HEK293 (cell line): ENCODE results near the gene CD151.

Source experiments
- CTCF ChIA-PET: fragments of 350-600 bp; formaldehyde crosslinking; extraction: SDS; loops from one replicate; lab custom pipeline; 2021; ENCODE audit warnings: antibody characterized with exemption; lab: Yijun Ruan, JAX
- POLR2A ChIA-PET: fragments of 300-600 bp; formaldehyde crosslinking; extraction: SDS; loops from one replicate; lab custom pipeline; 2020; ENCODE audit warnings: antibody characterized with exemption, inconsistent platforms; lab: Yijun Ruan, JAX
- H3K27ac ChIP-seq: fragments of 200-500 bp; sonication (Bioruptor generic); 2 replicates; pipeline ENCODE4 v1.5.1; 2014; ENCODE audit warnings: low read depth, low read length, control low read depth, inconsistent platforms; ENCODE audit errors: extremely low read depth
- H3K36me3 ChIP-seq, 2 experiments: fragments of 200-500 bp in 1 of 2; sonication (Bioruptor generic) in 1 of 2; 1 replicate in 1 of 2; 2 replicates in 1 of 2; pipeline ENCODE4 v1.5.1; 2014 to 2017; ENCODE audit warnings: inconsistent platforms in 2 of 2, low read length in 2 of 2; ENCODE audit not compliant: control insufficient read depth in 2 of 2, insufficient read depth in 1 of 2
- H3K4me1 ChIP-seq: fragments of 200-500 bp; sonication (Bioruptor generic); 2 replicates; pipeline ENCODE4 v1.5.1; 2014; ENCODE audit warnings: mild to moderate bottlenecking, low read length, inconsistent platforms; ENCODE audit not compliant: control insufficient read depth, insufficient read depth
- H3K4me3 ChIP-seq: 2 replicates; pipeline ENCODE4 v1.5.1; 2011; ENCODE audit warnings: low read depth, mild to moderate bottlenecking, control low read depth, low read length, moderate library complexity
- H3K9me3 ChIP-seq: fragments of 200-500 bp; sonication (Bioruptor generic); 2 replicates; pipeline ENCODE4 v1.5.1; 2014; ENCODE audit warnings: low read depth, low read length, inconsistent platforms; ENCODE audit not compliant: control insufficient read depth, insufficient read depth
- EGR2 ChIP-seq: fragments of 450-650 bp; formaldehyde crosslinking; IDR thresholded peaks from 2 replicates; pipeline ENCODE4 v1.5.1; 2016; ENCODE audit warnings: low read depth, missing biosample characterization, missing genetic modification characterization
- GFI1B ChIP-seq: fragments of 450-650 bp; formaldehyde crosslinking; IDR thresholded peaks from 2 replicates; pipeline ENCODE4 v1.5.1; 2016; ENCODE audit warnings: missing biosample characterization, missing genetic modification characterization
- SP2 ChIP-seq: fragments of 450-650 bp; formaldehyde crosslinking; IDR thresholded peaks from 2 replicates; pipeline ENCODE4 v1.5.1; 2016; ENCODE audit warnings: missing biosample characterization, missing genetic modification characterization
- ZBTB48 ChIP-seq: fragments of 450-650 bp; formaldehyde crosslinking; IDR thresholded peaks from 2 replicates; pipeline ENCODE4 v1.5.1; 2016; ENCODE audit warnings: missing biosample characterization, missing genetic modification characterization
- ZBTB8A ChIP-seq: fragments of 450-650 bp; formaldehyde crosslinking; IDR thresholded peaks from 2 replicates; pipeline ENCODE4 v1.5.1; 2016; ENCODE audit warnings: missing biosample characterization, missing genetic modification characterization
- ZFP69B ChIP-seq: fragments of 450-650 bp; formaldehyde crosslinking; IDR thresholded peaks from 2 replicates; pipeline ENCODE4 v1.5.1; 2016; ENCODE audit warnings: missing biosample characterization, missing genetic modification characterization
- ZIC2 ChIP-seq: fragments of 450-650 bp; formaldehyde crosslinking; IDR thresholded peaks from 2 replicates; pipeline ENCODE4 v1.5.1; 2016; ENCODE audit warnings: missing biosample characterization, missing genetic modification characterization
- ZNF169 ChIP-seq: fragments of 450-650 bp; formaldehyde crosslinking; IDR thresholded peaks from 2 replicates; pipeline ENCODE4 v1.5.1; 2016; ENCODE audit warnings: missing biosample characterization, missing genetic modification characterization
- ZNF23 ChIP-seq: fragments of 450-650 bp; formaldehyde crosslinking; IDR thresholded peaks from 2 replicates; pipeline ENCODE4 v1.5.1; 2016; ENCODE audit warnings: missing biosample characterization, missing genetic modification characterization, borderline replicate concordance
- ZNF341 ChIP-seq: fragments of 450-650 bp; formaldehyde crosslinking; IDR thresholded peaks from 2 replicates; pipeline ENCODE4; 2016; ENCODE audit warnings: low read depth, missing biosample characterization, missing genetic modification characterization
- ZNF600 ChIP-seq: fragments of 450-650 bp; formaldehyde crosslinking; IDR thresholded peaks from 2 replicates; pipeline ENCODE4 v1.5.1; 2016; ENCODE audit warnings: missing biosample characterization, missing genetic modification characterization
- ZNF776 ChIP-seq: fragments of 450-650 bp; formaldehyde crosslinking; IDR thresholded peaks from 2 replicates; pipeline ENCODE4 v1.5.0; 2017; ENCODE audit warnings: missing biosample characterization, missing genetic modification characterization, borderline replicate concordance
- TF ChIP-seq, protein P1 (sequence below): fragments of 450-650 bp; formaldehyde crosslinking; IDR thresholded peaks from 2 replicates; pipeline ENCODE4 v1.5.1; 2016; ENCODE audit warnings: missing biosample characterization, missing genetic modification characterization
- TF ChIP-seq, protein P2 (sequence below): fragments of 450-650 bp; formaldehyde crosslinking; IDR thresholded peaks from 2 replicates; pipeline ENCODE4 v1.5.1; 2016; ENCODE audit warnings: missing biosample characterization, missing genetic modification characterization, low read depth
- TF ChIP-seq, protein P3 (sequence below): fragments of 450-650 bp; formaldehyde crosslinking; IDR thresholded peaks from 2 replicates; pipeline ENCODE4 v1.5.1; 2016; ENCODE audit warnings: missing biosample characterization, missing genetic modification characterization
- TF ChIP-seq, protein P4 (sequence below): fragments of 450-650 bp; formaldehyde crosslinking; conservative IDR thresholded peaks from 2 replicates; pipeline ENCODE4 v1.5.1; 2016; ENCODE audit warnings: low read depth, missing biosample characterization, missing genetic modification characterization
- TF ChIP-seq, protein P5 (sequence below): fragments of 450-650 bp; formaldehyde crosslinking; IDR thresholded peaks from 2 replicates; pipeline ENCODE4 v1.5.1; 2016; ENCODE audit warnings: missing biosample characterization, missing genetic modification characterization

The CD151 gene

DNA sequence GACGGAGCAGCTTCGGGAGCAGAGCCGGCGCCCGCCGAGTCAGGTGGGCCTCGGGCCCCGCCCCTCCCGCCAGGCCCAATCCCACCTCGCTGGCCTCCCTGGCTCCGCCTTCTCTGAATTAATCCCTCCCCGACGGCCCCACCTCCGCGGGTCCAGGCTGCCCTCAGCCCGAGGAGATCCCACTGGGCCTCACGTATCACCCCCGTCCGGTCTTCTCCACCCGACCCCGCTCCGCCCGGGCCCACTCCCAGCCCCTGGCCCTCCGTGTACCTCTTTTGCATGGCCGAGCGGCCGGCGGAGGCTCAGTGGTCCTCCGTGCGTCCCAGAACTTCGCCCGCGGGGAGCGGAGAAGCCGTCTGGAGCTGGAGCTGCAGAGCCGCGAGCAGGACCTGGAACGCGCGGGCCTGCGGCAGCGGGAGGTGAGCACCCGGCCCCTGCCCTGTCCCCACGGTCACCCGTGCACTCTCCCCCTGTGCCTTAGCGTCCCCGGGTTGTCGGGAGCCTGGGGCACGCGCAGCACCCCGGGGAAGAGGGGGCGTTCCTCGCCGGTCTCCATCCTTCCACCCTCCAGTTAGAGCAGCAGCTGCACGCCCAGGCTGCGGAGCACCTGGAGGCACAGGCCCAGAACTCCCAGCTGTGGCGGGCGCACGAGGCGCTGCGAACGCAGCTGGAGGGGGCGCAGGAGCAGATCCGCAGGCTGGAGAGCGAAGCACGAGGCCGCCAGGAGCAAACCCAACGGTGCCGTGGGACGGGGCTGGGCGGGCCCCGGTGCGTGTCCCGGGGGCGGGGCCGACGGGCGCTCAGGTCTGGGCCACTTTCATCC is 2.2 kb upstream of the CD151 start:
- H3K36me3 ChIP-seq = peaks cover 0 to 17% of the 10 kb centered on the region in 2 experiments; a peak in 1 of 3 replicates
- no peaks in the 10 kb centered on the region; the same call in 1 of the 2 replicates for H3K4me1 ChIP-seq
- H3K27ac ChIP-seq = no peak overlapping the region
- H3K9me3 ChIP-seq = no peaks in the 10 kb centered on the region
- 0 out of 2 replicates have a peak, but pooled peaks have one; percentile 12 for TF ChIP-seq SP2 (tag by site-specific recombination)
- TF ChIP-seq GFI1B (tag by site-specific recombination) = no peak
- POLR2A ChIA-PET = interaction anchor here (0.7 to 15.0 kb wide), 6 partner anchors 8 to 27 kb away, joined by 3 to 202 read pairs (median 4); partner anchors contain the start of genes PNPLA2, POLR2L and TSPAN4
- CTCF ChIA-PET = no interaction called here
- H3K4me3 ChIP-seq = no peak overlapping the region

DNA sequence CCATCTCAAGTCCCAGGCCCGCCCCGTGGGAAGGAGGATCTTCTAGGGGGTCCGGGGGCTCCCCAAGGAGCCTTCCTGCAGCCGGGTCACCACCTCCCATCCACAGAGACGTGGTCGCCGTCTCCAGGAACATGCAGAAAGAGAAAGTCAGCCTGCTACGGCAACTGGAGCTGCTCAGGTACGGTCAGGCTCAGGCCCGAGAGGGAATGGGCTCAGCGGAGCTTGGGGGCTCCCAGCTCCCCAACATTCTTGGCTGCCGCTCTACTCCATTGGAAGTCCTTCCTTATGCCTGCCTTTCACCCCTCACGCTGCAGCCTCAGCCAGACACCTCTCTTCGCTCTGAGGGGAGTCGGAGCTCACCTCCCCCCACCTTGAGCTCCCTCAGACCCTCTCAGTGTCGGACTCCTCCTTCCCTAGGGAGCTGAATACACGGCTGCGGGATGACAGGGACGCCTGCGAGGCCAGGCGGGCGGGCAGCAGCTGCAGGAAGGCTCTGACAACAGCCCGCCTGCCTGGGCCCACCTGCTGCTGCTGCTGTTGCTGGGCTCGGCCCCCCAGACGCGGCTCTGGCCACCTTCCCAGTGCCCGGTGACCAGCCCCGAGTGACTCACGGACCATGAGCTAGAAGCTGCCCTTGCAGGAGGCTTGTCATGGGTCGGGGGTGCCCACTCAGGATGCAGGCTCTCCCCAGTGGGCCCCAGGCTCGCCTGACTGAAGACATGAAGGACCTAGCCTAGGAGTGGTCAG is 1.5 kb upstream of the CD151 start:
- Histone ChIP-seq H3K36me3 (peaks cover 0 to 18% of the 10 kb centered on the region in 2 experiments; a peak in 1 of 3 replicates), H3K4me3 (no peak overlapping the region), H3K9me3 (no peaks in the 10 kb centered on the region), H3K4me1 (no peaks in the 10 kb centered on the region; the same call in 1 of the 2 replicates), H3K27ac (no peak overlapping the region)
- POLR2A ChIA-PET = interaction anchor here (1.0 to 15.0 kb wide), 5 partner anchors 8 to 27 kb away, joined by 3 to 202 read pairs (median 4); partner anchors contain the start of genes PNPLA2, POLR2L and TSPAN4
- CTCF ChIA-PET = interaction anchor here (0.7 kb wide), 1 partner anchor 127 kb away, joined by 4 read pairs; no protein-coding TSS in a partner anchor
- TF ChIP-seq ZNF169 (tag by site-specific recombination) (no peak), ZNF600 (tag by site-specific recombination) (peak; percentile 39; the same call in 1 of the 2 replicates), ZIC2 (tag by site-specific recombination) (peak; percentile 93), EGR2 (tag by site-specific recombination) (no peak), ZBTB8A (tag by site-specific recombination) (no peak), ZNF341 (tag by site-specific recombination) (peak; percentile 59; the same call in 1 of the 2 replicates), ZNF776 (tag by site-specific recombination) (no peak), GFI1B (tag by site-specific recombination) (no peak), SP2 (tag by site-specific recombination) (no peak; the same call in 1 of the 2 replicates), ZBTB48 (tag by site-specific recombination) (no peak), ZFP69B (tag by site-specific recombination) (peak; percentile 77), ZNF23 (no peak)
- TF ChIP-seq, protein P1, sequence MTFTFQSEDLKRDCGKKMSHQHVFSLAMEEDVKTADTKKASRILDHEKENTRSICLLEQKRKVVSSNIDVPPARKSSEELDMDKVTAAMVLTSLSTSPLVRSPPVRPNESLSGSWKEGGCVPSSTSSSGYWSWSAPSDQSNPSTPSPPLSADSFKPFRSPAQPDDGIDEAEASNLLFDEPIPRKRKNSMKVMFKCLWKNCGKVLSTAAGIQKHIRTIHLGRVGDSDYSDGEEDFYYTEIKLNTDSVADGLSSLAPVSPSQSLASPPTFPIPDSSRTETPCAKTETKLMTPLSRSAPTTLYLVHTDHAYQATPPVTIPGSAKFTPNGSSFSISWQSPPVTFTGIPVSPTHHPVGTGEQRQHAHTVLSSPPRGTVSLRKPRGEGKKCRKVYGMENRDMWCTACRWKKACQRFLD = no peak
- TF ChIP-seq, protein P2, sequence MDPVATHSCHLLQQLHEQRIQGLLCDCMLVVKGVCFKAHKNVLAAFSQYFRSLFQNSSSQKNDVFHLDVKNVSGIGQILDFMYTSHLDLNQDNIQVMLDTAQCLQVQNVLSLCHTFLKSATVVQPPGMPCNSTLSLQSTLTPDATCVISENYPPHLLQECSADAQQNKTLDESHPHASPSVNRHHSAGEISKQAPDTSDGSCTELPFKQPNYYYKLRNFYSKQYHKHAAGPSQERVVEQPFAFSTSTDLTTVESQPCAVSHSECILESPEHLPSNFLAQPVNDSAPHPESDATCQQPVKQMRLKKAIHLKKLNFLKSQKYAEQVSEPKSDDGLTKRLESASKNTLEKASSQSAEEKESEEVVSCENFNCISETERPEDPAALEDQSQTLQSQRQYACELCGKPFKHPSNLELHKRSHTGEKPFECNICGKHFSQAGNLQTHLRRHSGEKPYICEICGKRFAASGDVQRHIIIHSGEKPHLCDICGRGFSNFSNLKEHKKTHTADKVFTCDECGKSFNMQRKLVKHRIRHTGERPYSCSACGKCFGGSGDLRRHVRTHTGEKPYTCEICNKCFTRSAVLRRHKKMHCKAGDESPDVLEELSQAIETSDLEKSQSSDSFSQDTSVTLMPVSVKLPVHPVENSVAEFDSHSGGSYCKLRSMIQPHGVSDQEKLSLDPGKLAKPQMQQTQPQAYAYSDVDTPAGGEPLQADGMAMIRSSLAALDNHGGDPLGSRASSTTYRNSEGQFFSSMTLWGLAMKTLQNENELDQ (tag by site-specific recombination) = no peak
- TF ChIP-seq, protein P3, sequence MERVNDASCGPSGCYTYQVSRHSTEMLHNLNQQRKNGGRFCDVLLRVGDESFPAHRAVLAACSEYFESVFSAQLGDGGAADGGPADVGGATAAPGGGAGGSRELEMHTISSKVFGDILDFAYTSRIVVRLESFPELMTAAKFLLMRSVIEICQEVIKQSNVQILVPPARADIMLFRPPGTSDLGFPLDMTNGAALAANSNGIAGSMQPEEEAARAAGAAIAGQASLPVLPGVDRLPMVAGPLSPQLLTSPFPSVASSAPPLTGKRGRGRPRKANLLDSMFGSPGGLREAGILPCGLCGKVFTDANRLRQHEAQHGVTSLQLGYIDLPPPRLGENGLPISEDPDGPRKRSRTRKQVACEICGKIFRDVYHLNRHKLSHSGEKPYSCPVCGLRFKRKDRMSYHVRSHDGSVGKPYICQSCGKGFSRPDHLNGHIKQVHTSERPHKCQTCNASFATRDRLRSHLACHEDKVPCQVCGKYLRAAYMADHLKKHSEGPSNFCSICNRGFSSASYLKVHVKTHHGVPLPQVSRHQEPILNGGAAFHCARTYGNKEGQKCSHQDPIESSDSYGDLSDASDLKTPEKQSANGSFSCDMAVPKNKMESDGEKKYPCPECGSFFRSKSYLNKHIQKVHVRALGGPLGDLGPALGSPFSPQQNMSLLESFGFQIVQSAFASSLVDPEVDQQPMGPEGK (tag by site-specific recombination) = no peak; the same call in 1 of the 2 replicates
- TF ChIP-seq, protein P4, sequence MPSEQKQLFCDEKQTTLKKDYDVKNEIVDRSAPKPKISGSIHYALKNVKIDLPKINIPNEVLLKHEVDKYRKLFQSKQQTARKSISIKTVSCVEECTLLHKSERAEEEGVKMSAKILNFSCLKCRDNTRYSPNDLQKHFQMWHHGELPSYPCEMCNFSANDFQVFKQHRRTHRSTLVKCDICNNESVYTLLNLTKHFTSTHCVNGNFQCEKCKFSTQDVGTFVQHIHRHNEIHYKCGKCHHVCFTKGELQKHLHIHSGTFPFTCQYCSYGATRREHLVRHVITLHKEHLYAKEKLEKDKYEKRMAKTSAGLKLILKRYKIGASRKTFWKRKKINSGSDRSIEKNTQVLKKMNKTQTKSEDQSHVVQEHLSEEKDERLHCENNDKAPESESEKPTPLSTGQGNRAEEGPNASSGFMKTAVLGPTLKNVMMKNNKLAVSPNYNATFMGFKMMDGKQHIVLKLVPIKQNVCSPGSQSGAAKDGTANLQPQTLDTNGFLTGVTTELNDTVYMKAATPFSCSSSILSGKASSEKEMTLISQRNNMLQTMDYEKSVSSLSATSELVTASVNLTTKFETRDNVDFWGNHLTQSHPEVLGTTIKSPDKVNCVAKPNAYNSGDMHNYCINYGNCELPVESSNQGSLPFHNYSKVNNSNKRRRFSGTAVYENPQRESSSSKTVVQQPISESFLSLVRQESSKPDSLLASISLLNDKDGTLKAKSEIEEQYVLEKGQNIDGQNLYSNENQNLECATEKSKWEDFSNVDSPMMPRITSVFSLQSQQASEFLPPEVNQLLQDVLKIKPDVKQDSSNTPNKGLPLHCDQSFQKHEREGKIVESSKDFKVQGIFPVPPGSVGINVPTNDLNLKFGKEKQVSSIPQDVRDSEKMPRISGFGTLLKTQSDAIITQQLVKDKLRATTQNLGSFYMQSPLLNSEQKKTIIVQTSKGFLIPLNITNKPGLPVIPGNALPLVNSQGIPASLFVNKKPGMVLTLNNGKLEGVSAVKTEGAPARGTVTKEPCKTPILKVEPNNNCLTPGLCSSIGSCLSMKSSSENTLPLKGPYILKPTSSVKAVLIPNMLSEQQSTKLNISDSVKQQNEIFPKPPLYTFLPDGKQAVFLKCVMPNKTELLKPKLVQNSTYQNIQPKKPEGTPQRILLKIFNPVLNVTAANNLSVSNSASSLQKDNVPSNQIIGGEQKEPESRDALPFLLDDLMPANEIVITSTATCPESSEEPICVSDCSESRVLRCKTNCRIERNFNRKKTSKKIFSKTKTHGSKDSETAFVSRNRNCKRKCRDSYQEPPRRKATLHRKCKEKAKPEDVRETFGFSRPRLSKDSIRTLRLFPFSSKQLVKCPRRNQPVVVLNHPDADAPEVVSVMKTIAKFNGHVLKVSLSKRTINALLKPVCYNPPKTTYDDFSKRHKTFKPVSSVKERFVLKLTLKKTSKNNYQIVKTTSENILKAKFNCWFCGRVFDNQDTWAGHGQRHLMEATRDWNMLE (tag by site-specific recombination) = no peak
- TF ChIP-seq, protein P5, sequence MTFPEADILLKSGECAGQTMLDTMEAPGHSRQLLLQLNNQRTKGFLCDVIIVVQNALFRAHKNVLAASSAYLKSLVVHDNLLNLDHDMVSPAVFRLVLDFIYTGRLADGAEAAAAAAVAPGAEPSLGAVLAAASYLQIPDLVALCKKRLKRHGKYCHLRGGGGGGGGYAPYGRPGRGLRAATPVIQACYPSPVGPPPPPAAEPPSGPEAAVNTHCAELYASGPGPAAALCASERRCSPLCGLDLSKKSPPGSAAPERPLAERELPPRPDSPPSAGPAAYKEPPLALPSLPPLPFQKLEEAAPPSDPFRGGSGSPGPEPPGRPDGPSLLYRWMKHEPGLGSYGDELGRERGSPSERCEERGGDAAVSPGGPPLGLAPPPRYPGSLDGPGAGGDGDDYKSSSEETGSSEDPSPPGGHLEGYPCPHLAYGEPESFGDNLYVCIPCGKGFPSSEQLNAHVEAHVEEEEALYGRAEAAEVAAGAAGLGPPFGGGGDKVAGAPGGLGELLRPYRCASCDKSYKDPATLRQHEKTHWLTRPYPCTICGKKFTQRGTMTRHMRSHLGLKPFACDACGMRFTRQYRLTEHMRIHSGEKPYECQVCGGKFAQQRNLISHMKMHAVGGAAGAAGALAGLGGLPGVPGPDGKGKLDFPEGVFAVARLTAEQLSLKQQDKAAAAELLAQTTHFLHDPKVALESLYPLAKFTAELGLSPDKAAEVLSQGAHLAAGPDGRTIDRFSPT = no peak; the same call in 1 of the 2 replicates
